Mesenchymal stem cell (in vitro differentiated cells and primary cell): Measurements from ENCODE around the gene EIF3I.

Experiments used
- DNase-seq: peaks from one replicate; pipeline ENCODE4 v3.0.0-alpha.2; 2013
- H2AFZ ChIP-seq: one replicate; pipeline ENCODE4 v1.6.1; 2013; ENCODE audit warnings: low read depth, mild to moderate bottlenecking, control low read depth, inconsistent platforms, low read length, moderate library complexity
- H2AK5ac ChIP-seq: 2 replicates; pipeline ENCODE4 v1.6.1; 2013; ENCODE audit warnings: low read length, moderate library complexity, mild to moderate bottlenecking, inconsistent platforms; ENCODE audit not compliant: severe bottlenecking
- H2BK120ac ChIP-seq: one replicate; pipeline ENCODE4 v1.6.1; 2013; ENCODE audit warnings: low read depth, mild to moderate bottlenecking, inconsistent platforms, low read length, moderate library complexity
- H2BK12ac ChIP-seq, 2 experiments: one replicate each; pipeline ENCODE4 v1.6.1; 2013; ENCODE audit warnings: inconsistent platforms in 2 of 2, low read length in 2 of 2, mild to moderate bottlenecking in 2 of 2, moderate library complexity in 2 of 2, control low read depth in 1 of 2
- H2BK15ac ChIP-seq: one replicate; pipeline ENCODE4 v1.6.1; 2013; ENCODE audit warnings: mild to moderate bottlenecking, low read depth, inconsistent platforms; ENCODE audit not compliant: poor library complexity, severe bottlenecking
- H2BK5ac ChIP-seq: 2 replicates; pipeline ENCODE4 v1.6.1; 2013; ENCODE audit warnings: low read depth, mild to moderate bottlenecking, low read length, control low read depth, inconsistent platforms; ENCODE audit not compliant: poor library complexity, severe bottlenecking
- H3K14ac ChIP-seq, 2 experiments: one replicate each; pipeline ENCODE4 v1.6.1; 2013; ENCODE audit warnings: inconsistent platforms in 2 of 2, low read length in 2 of 2, control low read depth in 1 of 2, mild to moderate bottlenecking in 1 of 2, moderate library complexity in 1 of 2
- H3K18ac ChIP-seq, 2 experiments: one replicate each; pipeline ENCODE4 v1.6.1; 2013; ENCODE audit warnings: inconsistent platforms in 2 of 2, low read length in 2 of 2, control low read depth in 1 of 2, low read depth in 1 of 2, mild to moderate bottlenecking in 1 of 2
- H3K23ac ChIP-seq, 2 experiments: one replicate each; pipeline ENCODE4 v1.6.1; 2013; ENCODE audit warnings: inconsistent platforms in 2 of 2, low read length in 2 of 2, mild to moderate bottlenecking in 2 of 2, moderate library complexity in 2 of 2, control low read depth in 1 of 2
- H3K27ac ChIP-seq: 2 replicates; pipeline ENCODE4 v1.5.1; 2013; ENCODE audit warnings: mild to moderate bottlenecking, moderate library complexity, low read length, control low read depth, inconsistent platforms; ENCODE audit not compliant: poor library complexity, severe bottlenecking
- H3K27me3 ChIP-seq, 2 experiments: 2 replicates each; pipeline versions ENCODE4 v1.6.1 to v1.7.0; 2013; ENCODE audit warnings: low read length in 2 of 2, mild to moderate bottlenecking in 2 of 2, moderate library complexity in 2 of 2, control low read depth in 1 of 2, inconsistent platforms in 1 of 2; ENCODE audit not compliant: control insufficient read depth in 1 of 2, insufficient read depth in 1 of 2
- H3K36me3 ChIP-seq, 2 experiments: 2 replicates each; pipeline versions ENCODE4 v1.6.1 to v1.7.0; 2013; ENCODE audit warnings: low read length in 2 of 2, control low read depth in 1 of 2, inconsistent platforms in 1 of 2, low read depth in 1 of 2, mild to moderate bottlenecking in 1 of 2; ENCODE audit not compliant: insufficient read depth in 2 of 2, control insufficient read depth in 1 of 2
- H3K4ac ChIP-seq, 2 experiments: one replicate each; pipeline ENCODE4 v1.6.1; 2013; ENCODE audit warnings: inconsistent platforms in 2 of 2, low read length in 2 of 2, mild to moderate bottlenecking in 2 of 2, moderate library complexity in 2 of 2, control low read depth in 1 of 2, low read depth in 1 of 2
- H3K4me1 ChIP-seq: 2 replicates; pipeline ENCODE4 v1.6.1; 2013; ENCODE audit warnings: low read depth, low read length, control low read depth; ENCODE audit not compliant: control insufficient read depth, insufficient read depth
- H3K4me2 ChIP-seq: 2 replicates; pipeline ENCODE4 v1.6.1; 2013; ENCODE audit warnings: low read length, mild to moderate bottlenecking, inconsistent platforms; ENCODE audit not compliant: poor library complexity, severe bottlenecking
- H3K4me3 ChIP-seq, 2 experiments: 2 replicates each; pipeline versions ENCODE4 v1.5.1 to v1.7.0; 2013; ENCODE audit warnings: low read length in 2 of 2, mild to moderate bottlenecking in 2 of 2, control low read depth in 1 of 2, low read depth in 1 of 2; ENCODE audit not compliant: insufficient read depth in 1 of 2
- H3K79me1 ChIP-seq: replicated peaks from 2 replicates; pipeline ENCODE4 v1.6.1; 2013; ENCODE audit warnings: mild to moderate bottlenecking, control low read depth, low read length, inconsistent platforms; ENCODE audit not compliant: poor library complexity, severe bottlenecking
- H3K9ac ChIP-seq: 2 replicates; pipeline ENCODE4 v1.7.0; 2013; ENCODE audit warnings: mild to moderate bottlenecking, low read length, moderate library complexity
- H3K9me3 ChIP-seq: 2 replicates; pipeline ENCODE4 v1.7.0; 2013; ENCODE audit warnings: mild to moderate bottlenecking, low read length; ENCODE audit not compliant: control insufficient read depth
- H4K8ac ChIP-seq: one replicate; pipeline ENCODE4 v1.6.1; 2013; ENCODE audit warnings: inconsistent platforms, mild to moderate bottlenecking, low read length, moderate library complexity
- H4K91ac ChIP-seq: one replicate; pipeline ENCODE4 v1.6.1; 2013; ENCODE audit warnings: mild to moderate bottlenecking, low read length, inconsistent platforms
- WGBS: methylation state at CpG from one replicate; pipeline ENCODE4 v1.1.7; 2013; ENCODE audit warnings: mixed read lengths; 5-methylcytosine and 5-hydroxymethylcytosine counted together

Gene EIF3I

GRCh38 chr1:32200226-32201010, 21.8 kb upstream of the EIF3I start, which contains the start of gene CCDC28B:
Gene CCDC28B (plus strand): TSS chr1:32200595. CDS start chr1:32201936, 1,341 bp downstream.
- Histone ChIP-seq H3K4me3 (peak within 1 kb of the TSS; percentile 69 to 84), H3K4me1 (peaks cover 34% of the 10 kb centered on the region), H3K9me3 (no peaks in the 10 kb centered on the region), H2BK12ac (peak within 1 kb of the TSS; percentile 45 to 80), H2BK15ac (peak within 1 kb of the TSS; percentile 85), H3K4me2 (peak within 1 kb of the TSS; percentile 89), H2AK5ac (peak within 1 kb of the TSS; percentile 33), H4K8ac (peak within 1 kb of the TSS; percentile 56), H3K9ac (peak within 1 kb of the TSS; percentile 88), H3K27me3 (no peaks in the 10 kb centered on the region), H3K23ac (peak within 1 kb of the TSS in 1 of 2 experiments; percentile 14), H2BK120ac (peak within 1 kb of the TSS; percentile 64), H2BK5ac (no peak within 1 kb of the TSS), H2AFZ (peak within 1 kb of the TSS; percentile 59), H3K4ac (peak within 1 kb of the TSS; percentile 59 to 73), H3K27ac (peak within 1 kb of the TSS; percentile 77), H3K79me1 (peaks cover 6% of the 10 kb centered on the region), H4K91ac (peak within 1 kb of the TSS; percentile 47), H3K36me3 (peaks cover 33 to 36% of the 10 kb centered on the region in 2 experiments), H3K14ac (peak within 1 kb of the TSS in 1 of 2 experiments; percentile 56), H3K18ac (peak within 1 kb of the TSS; percentile 83 to 88)
- WGBS: under 1% methylated on average over 30 of the region's 34 CpGs
- DNase-seq: peak; percentile 89

GRCh38 chr1:32201011-32201855, 21.0 kb upstream of the EIF3I start:
- peak overlapping the region in 1 of 2 experiments; percentile 80 for H2BK12ac ChIP-seq
- H3K79me1 ChIP-seq: peaks cover 9% of the 10 kb centered on the region
- peak overlapping the region; percentile 55 to 75 for H3K4ac ChIP-seq
- peak overlapping the region; percentile 77 for H3K27ac ChIP-seq
- H4K91ac ChIP-seq: peak overlapping the region; percentile 48
- H2BK120ac ChIP-seq: peak overlapping the region; percentile 64
- H3K9ac ChIP-seq: peak overlapping the region; percentile 88
- H3K14ac ChIP-seq: no peak overlapping the region
- no peak overlapping the region for H3K23ac ChIP-seq
- H3K4me2 ChIP-seq: peak overlapping the region; percentile 89
- peaks cover 25 to 28% of the 10 kb centered on the region in 2 experiments for H3K36me3 ChIP-seq
- no peak overlapping the region for H2AFZ ChIP-seq
- 2% methylated on average over 22 of the region's 26 CpGs for WGBS
- H4K8ac ChIP-seq: peak overlapping the region; percentile 29
- peak; percentile 83 for DNase-seq
- H3K4me3 ChIP-seq: peak overlapping the region; percentile 69 to 84
- peak overlapping the region; percentile 48 to 87 for H3K18ac ChIP-seq
- peak overlapping the region; percentile 85 for H2BK15ac ChIP-seq
- H3K9me3 ChIP-seq: no peaks in the 10 kb centered on the region
- no peak overlapping the region for H2BK5ac ChIP-seq
- no peaks in the 10 kb centered on the region for H3K27me3 ChIP-seq
- H2AK5ac ChIP-seq: no peak overlapping the region
- peaks cover 36% of the 10 kb centered on the region for H3K4me1 ChIP-seq

- Histone ChIP-seq H2BK12ac (no peak overlapping the region), H3K9ac (peak overlapping the region; percentile 93), H3K4ac (peak overlapping the region in 1 of 2 experiments; percentile 29), H3K18ac (peak overlapping the region in 1 of 2 experiments; percentile 62), H2AK5ac (no peak overlapping the region), H3K36me3 (peaks cover 9 to 15% of the 10 kb centered on the region in 2 experiments), H3K9me3 (no peaks in the 10 kb centered on the region), H2BK120ac (no peak overlapping the region), H4K91ac (no peak overlapping the region), H4K8ac (no peak overlapping the region), H3K23ac (peak overlapping the region in 1 of 2 experiments; percentile 63), H2BK15ac (no peak overlapping the region), H2AFZ (no peak overlapping the region), H3K4me3 (peak overlapping the region; percentile 65 to 93), H3K4me2 (peak overlapping the region; percentile 89), H3K4me1 (peaks cover 30% of the 10 kb centered on the region), H3K14ac (peak overlapping the region in 1 of 2 experiments; percentile 64), H3K27me3 (no peaks in the 10 kb centered on the region), H3K27ac (no peak overlapping the region), H3K79me1 (peaks cover 14% of the 10 kb centered on the region), H2BK5ac (no peak overlapping the region)
- no peak for DNase-seq
- 34% methylated on average over 18 of the region's 26 CpGs for WGBS
Observed at GRCh38 chr1:32204943-32205361, 17.3 kb upstream of the EIF3I start.
